OCI-LY1 (cell line): ENCODE measurements around the gene SKIC3.

Source experiments
- EZH2 ChIP-seq: fragments of 200-600 bp; sonication (generic), shearing (Covaris generic); IDR thresholded peaks from 2 replicates; pipeline ENCODE4 v1.8.0; 2017; ENCODE audit warnings: borderline replicate concordance, mixed run types, mild to moderate bottlenecking, antibody characterized with exemption, low read length, moderate library complexity, mixed read lengths
- TF ChIP-seq, protein P1 (sequence below): fragments of 200-600 bp; sonication (generic), shearing (Covaris generic); IDR thresholded peaks from 2 replicates; pipeline ENCODE4 v1.5.1; 2017; ENCODE audit warnings: mild to moderate bottlenecking, antibody characterized with exemption, low read length, moderate library complexity, mixed read lengths

DNA sequence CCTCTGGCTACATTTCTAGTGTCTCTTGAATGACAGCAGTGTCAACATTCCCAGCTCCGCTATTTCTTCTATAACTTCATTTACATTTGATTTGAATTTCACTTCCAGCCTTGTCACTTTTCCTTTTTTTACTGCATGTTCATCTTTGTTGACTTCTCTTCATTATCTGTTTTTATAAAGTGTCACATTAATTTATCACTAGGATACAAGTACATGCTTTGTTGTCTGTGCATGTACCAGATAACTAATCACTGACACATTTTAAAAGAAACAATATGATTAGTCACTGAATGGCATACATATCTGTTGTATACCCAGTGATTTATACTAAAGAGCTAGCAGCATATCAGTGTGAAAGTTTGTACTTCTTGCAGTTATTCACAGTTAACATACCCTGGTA, 29.2 kb upstream of the SKIC3 start:
- TF ChIP-seq, protein P1, sequence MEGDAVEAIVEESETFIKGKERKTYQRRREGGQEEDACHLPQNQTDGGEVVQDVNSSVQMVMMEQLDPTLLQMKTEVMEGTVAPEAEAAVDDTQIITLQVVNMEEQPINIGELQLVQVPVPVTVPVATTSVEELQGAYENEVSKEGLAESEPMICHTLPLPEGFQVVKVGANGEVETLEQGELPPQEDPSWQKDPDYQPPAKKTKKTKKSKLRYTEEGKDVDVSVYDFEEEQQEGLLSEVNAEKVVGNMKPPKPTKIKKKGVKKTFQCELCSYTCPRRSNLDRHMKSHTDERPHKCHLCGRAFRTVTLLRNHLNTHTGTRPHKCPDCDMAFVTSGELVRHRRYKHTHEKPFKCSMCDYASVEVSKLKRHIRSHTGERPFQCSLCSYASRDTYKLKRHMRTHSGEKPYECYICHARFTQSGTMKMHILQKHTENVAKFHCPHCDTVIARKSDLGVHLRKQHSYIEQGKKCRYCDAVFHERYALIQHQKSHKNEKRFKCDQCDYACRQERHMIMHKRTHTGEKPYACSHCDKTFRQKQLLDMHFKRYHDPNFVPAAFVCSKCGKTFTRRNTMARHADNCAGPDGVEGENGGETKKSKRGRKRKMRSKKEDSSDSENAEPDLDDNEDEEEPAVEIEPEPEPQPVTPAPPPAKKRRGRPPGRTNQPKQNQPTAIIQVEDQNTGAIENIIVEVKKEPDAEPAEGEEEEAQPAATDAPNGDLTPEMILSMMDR = no peak
- TF ChIP-seq EZH2 = no peak
